HCT116 (cell line): ENCODE data around the gene HNRNPU. TPM values are rescaled to one million over a fixed set of nuclear protein-coding genes. Genes with fewer than 3 reads are reported as not detected.

Experiments
- ATAC-seq: fragments of 200-7000 bp; cut with Tn5 transposase; 2 replicates; pipeline ENCODE4 v1.9.1; 2020; ENCODE audit warnings: mild to moderate bottlenecking, moderate library complexity
- BruUV-seq: library from RNA; stranded (reverse); fragments of 400-500 nt; replicated peaks from 2 replicates; lab custom pipeline; 2021; lab: Mats Ljungman, UMichigan
- CTCF ChIA-PET: fragments of 300-600 bp; sonication (Branson Sonifier 250); formaldehyde crosslinking; loops from one replicate; lab custom pipeline; 2021; ENCODE audit warnings: antibody characterized with exemption; lab: Charles Lee
- POLR2A ChIA-PET: fragments of 300-600, 350-600 bp; sonication (Branson Sonifier 250); formaldehyde crosslinking; loops from one replicate; lab custom pipeline; 2021; ENCODE audit warnings: antibody characterized with exemption; lab: Charles Lee
- RAD21 ChIA-PET, 2 experiments: fragments of 300-600 bp; sonication (Branson Sonifier 250); formaldehyde crosslinking; loops; one replicate each; lab custom pipeline; 2023; ENCODE audit warnings: low total read pairs in 2 of 2; ENCODE audit not compliant: uncharacterized antibody in 2 of 2, unreplicated experiment in 2 of 2, low non-redundant PET in 1 of 2; lab: Charles Lee
- DNase-seq: peaks from one replicate; pipeline ENCODE4 v3.0.0-alpha.2; 2010; ENCODE audit warnings: low read depth, low spot score
- H2AFZ ChIP-seq: fragments of 200-600 bp; shearing (Covaris generic), sonication (generic); 2 replicates; pipeline ENCODE4 v1.6.1; 2017; ENCODE audit warnings: low read depth, mixed run types, mixed read lengths, antibody characterized with exemption, low read length; ENCODE audit not compliant: poor library complexity, severe bottlenecking
- H3K27ac ChIP-seq: 2 replicates; pipeline ENCODE4 v1.5.1; 2012; ENCODE audit warnings: low read depth, low read length
- H3K27me3 ChIP-seq: fragments of 200-600 bp; sonication (generic); 2 replicates; pipeline ENCODE4 v1.6.1; 2016; ENCODE audit warnings: mixed run types, low read length, mixed read lengths; ENCODE audit not compliant: insufficient read depth
- H3K36me3 ChIP-seq, 2 experiments: fragments of 200-500 bp in 1 of 2; fragments of 200-600 bp in 1 of 2; sonication (Bioruptor generic) in 1 of 2; sonication (generic) in 1 of 2; 2 replicates each; pipeline versions ENCODE4 v1.5.1 to v1.6.1; 2014 to 2016; ENCODE audit warnings: low read length in 2 of 2, inconsistent platforms in 1 of 2, mixed read lengths in 1 of 2, mixed run types in 1 of 2; ENCODE audit not compliant: insufficient read depth in 2 of 2, control insufficient read depth in 1 of 2
- H3K4me1 ChIP-seq, 2 experiments: fragments of 200-600 bp in 1 of 2; sonication (generic) in 1 of 2; 2 replicates each; pipeline versions ENCODE4 v1.5.1 to v1.6.1; 2012 to 2017; ENCODE audit warnings: low read length in 2 of 2, inconsistent platforms in 1 of 2, mild to moderate bottlenecking in 1 of 2, mixed read lengths in 1 of 2, mixed run types in 1 of 2, moderate library complexity in 1 of 2; ENCODE audit not compliant: insufficient read depth in 2 of 2, control insufficient read depth in 1 of 2
- H3K4me2 ChIP-seq: fragments of 200-600 bp; sonication (generic); 2 replicates; pipeline ENCODE4 v1.6.1; 2017; ENCODE audit warnings: mixed run types, low read length, mixed read lengths
- H3K4me3 ChIP-seq, 2 experiments: fragments of 200-600 bp in 1 of 2; sonication (generic) in 1 of 2; replicated peaks in 1 of 2; 2 replicates each; pipeline ENCODE4 v1.5.1; 2011 to 2016; ENCODE audit warnings: low read length in 2 of 2, control low read depth in 1 of 2, low read depth in 1 of 2, mild to moderate bottlenecking in 1 of 2, mixed read lengths in 1 of 2, mixed run types in 1 of 2
- H3K79me2 ChIP-seq: fragments of 200-600 bp; sonication (generic); 2 replicates; pipeline ENCODE4 v1.6.1; 2017; ENCODE audit warnings: mild to moderate bottlenecking, mixed run types, low read length, moderate library complexity, mixed read lengths; ENCODE audit not compliant: insufficient read depth
- H3K9ac ChIP-seq: fragments of 200-600 bp; sonication (generic); 2 replicates; pipeline ENCODE4 v1.6.1; 2016; ENCODE audit warnings: low read length, mixed read lengths
- H3K9me2 ChIP-seq: fragments of 200-600 bp; sonication (generic), shearing (Covaris generic); 2 replicates; pipeline ENCODE4 v1.6.1; 2017; ENCODE audit warnings: mixed run types, mild to moderate bottlenecking, moderate library complexity; ENCODE audit not compliant: insufficient read depth
- H3K9me3 ChIP-seq, 2 experiments: fragments of 200-500 bp in 1 of 2; fragments of 200-600 bp in 1 of 2; sonication (Bioruptor generic) in 1 of 2; sonication (generic) in 1 of 2; 2 replicates each; pipeline ENCODE4 v1.6.1; 2014 to 2017; ENCODE audit warnings: low read length in 2 of 2, mixed read lengths in 2 of 2, inconsistent platforms in 1 of 2, low read depth in 1 of 2, mild to moderate bottlenecking in 1 of 2, mixed run types in 1 of 2, moderate library complexity in 1 of 2; ENCODE audit not compliant: control insufficient read depth in 1 of 2, insufficient read depth in 1 of 2
- H4K20me1 ChIP-seq: fragments of 200-600 bp; sonication (generic), shearing (Covaris generic); 2 replicates; pipeline ENCODE4 v1.6.1; 2017; ENCODE audit warnings: mixed run types, mild to moderate bottlenecking, moderate library complexity; ENCODE audit not compliant: insufficient read depth
- CBX3 ChIP-seq: IDR thresholded peaks from 2 replicates; pipeline ENCODE4 v1.6.1; 2012; ENCODE audit warnings: low read depth
- EGR1 ChIP-seq: IDR thresholded peaks from 2 replicates; pipeline ENCODE4 v1.6.1; 2012; ENCODE audit warnings: low read depth
- EZH2 ChIP-seq: fragments of 200-600 bp; sonication (generic); IDR thresholded peaks from 2 replicates; pipeline ENCODE4 v1.6.1; 2017; ENCODE audit warnings: antibody characterized with exemption, mixed run types
- EZH2phosphoT487 ChIP-seq: fragments of 200-600 bp; IDR thresholded peaks from 2 replicates; pipeline ENCODE4 v1.6.1; 2018; ENCODE audit warnings: antibody characterized with exemption, borderline replicate concordance
- FOSL1 ChIP-seq: IDR thresholded peaks from 2 replicates; pipeline ENCODE4 v1.6.1; 2012; ENCODE audit warnings: low read depth
- JUND ChIP-seq: IDR thresholded peaks from 2 replicates; pipeline ENCODE4 v1.6.1; 2012
- POLR2A ChIP-seq: IDR thresholded peaks from 2 replicates; pipeline ENCODE4 v1.7.0; 2011; ENCODE audit warnings: borderline replicate concordance; ENCODE audit not compliant: insufficient read depth, insufficient read length; ENCODE audit errors: extremely low read depth
- POLR2AphosphoS5 ChIP-seq: IDR thresholded peaks from 2 replicates; pipeline ENCODE4 v1.6.1; 2011; ENCODE audit warnings: mild to moderate bottlenecking, low read depth, low read length, moderate library complexity
- RAD21 ChIP-seq: IDR thresholded peaks from 2 replicates; pipeline ENCODE4 v1.6.1; 2012; ENCODE audit warnings: low read depth, mild to moderate bottlenecking
- SP1 ChIP-seq: IDR thresholded peaks from 2 replicates; pipeline ENCODE4 v1.6.1; 2012; ENCODE audit warnings: low read depth
- SRF ChIP-seq: IDR thresholded peaks from 2 replicates; pipeline ENCODE4 v1.6.1; 2012; ENCODE audit warnings: low read depth
- YY1 ChIP-seq: IDR thresholded peaks from 2 replicates; pipeline ENCODE4 v1.6.1; 2011; ENCODE audit warnings: low read length, low read depth, moderate library complexity, mild to moderate bottlenecking; ENCODE audit not compliant: insufficient replicate concordance; ENCODE audit errors: extremely low read depth
- ZFX ChIP-seq: fragments of 450-650 bp; IDR thresholded peaks from 2 replicates; pipeline ENCODE4 v1.6.1; 2017
- ZNF274 ChIP-seq: fragments of 200-500 bp; sonication (Bioruptor generic); IDR thresholded peaks from 2 replicates; pipeline ENCODE4 v1.6.1; 2014; ENCODE audit warnings: mild to moderate bottlenecking, low read depth, low read length, inconsistent platforms
- intact Hi-C: fragments of 100-400 bp; cut with micrococcal nuclease; formaldehyde crosslinking; loops from 2 replicates; pipeline ENCODE4 v1.10.0; 2022
- total RNA-seq: library from RNA; stranded (reverse); gene quantifications from one replicate; pipeline ENCODE4 v1.2.1, GENCODE V29; 2021; ENCODE audit not compliant: unreplicated experiment
- TF ChIP-seq, protein P1 (sequence below): IDR thresholded peaks from 2 replicates; pipeline ENCODE4 v1.6.1; 2012
- TF ChIP-seq, protein P2 (sequence below): IDR thresholded peaks from 2 replicates; pipeline ENCODE4 v1.6.1; 2011; ENCODE audit warnings: mild to moderate bottlenecking, low read length, moderate library complexity; ENCODE audit not compliant: insufficient replicate concordance; ENCODE audit errors: extremely low read depth
- TF ChIP-seq, protein P3 (sequence below): IDR thresholded peaks from 2 replicates; pipeline ENCODE4 v1.6.1; 2012

The HNRNPU gene
- total RNA-seq, 1 experiment from 2014 or later = 424 TPM

DNA sequence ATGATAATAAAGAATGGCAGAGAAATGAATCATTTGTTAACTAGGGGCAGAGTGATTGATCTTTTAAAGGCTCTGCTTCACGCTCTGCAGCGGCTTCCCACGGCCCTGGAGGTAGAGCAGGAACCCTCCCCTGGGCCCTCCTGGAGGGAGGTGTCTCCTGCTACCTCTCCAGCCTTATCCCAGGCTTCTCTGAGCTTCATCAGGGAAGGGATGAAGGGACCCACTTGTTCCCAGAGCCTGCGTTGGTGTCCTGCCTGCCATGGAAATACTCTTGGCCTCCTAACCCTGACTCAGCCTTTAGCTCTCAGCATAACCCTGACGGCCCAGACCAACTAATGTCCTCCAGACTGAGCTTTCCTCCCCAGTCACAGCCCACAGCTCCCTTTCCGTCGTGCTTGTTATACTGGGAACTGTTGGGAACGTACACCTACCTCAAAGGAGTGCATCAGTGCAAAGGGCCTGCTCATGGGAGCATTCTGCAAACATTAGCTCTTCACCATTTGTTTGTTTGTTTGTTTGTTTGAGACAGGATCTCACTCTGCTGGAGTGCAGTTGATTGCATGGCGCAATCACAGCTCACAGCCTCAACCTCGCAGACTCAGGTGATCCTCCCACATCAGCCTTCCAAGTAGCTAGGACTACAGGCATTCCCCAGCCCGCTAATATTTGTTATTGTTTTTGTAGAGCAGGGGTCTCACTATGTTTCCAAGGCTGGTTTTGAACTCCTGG is 17.4 kb upstream of the HNRNPU start:
- intact Hi-C loops = no loop called here
- BruUV-seq = no TSS peak
- ATAC-seq (no peak), DNase-seq (no peak)
- ChIA-PET RAD21 (no interaction called here), CTCF (no interaction called here), POLR2A (no interaction called here)
- H4K20me1 ChIP-seq = no peaks in the 10 kb centered on the region
- H3K79me2 ChIP-seq = no peaks in the 10 kb centered on the region
- no peaks in the 10 kb centered on the region for H3K36me3 ChIP-seq
- H3K4me2 ChIP-seq = no peak overlapping the region
- no peak for TF ChIP-seq POLR2A
- TF ChIP-seq EZH2phosphoT487 = no peak
- TF ChIP-seq, protein P1, sequence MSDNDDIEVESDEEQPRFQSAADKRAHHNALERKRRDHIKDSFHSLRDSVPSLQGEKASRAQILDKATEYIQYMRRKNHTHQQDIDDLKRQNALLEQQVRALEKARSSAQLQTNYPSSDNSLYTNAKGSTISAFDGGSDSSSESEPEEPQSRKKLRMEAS = no peak
- TF ChIP-seq, protein P2, sequence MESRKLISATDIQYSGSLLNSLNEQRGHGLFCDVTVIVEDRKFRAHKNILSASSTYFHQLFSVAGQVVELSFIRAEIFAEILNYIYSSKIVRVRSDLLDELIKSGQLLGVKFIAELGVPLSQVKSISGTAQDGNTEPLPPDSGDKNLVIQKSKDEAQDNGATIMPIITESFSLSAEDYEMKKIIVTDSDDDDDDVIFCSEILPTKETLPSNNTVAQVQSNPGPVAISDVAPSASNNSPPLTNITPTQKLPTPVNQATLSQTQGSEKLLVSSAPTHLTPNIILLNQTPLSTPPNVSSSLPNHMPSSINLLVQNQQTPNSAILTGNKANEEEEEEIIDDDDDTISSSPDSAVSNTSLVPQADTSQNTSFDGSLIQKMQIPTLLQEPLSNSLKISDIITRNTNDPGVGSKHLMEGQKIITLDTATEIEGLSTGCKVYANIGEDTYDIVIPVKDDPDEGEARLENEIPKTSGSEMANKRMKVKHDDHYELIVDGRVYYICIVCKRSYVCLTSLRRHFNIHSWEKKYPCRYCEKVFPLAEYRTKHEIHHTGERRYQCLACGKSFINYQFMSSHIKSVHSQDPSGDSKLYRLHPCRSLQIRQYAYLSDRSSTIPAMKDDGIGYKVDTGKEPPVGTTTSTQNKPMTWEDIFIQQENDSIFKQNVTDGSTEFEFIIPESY = no peak
- no peak for TF ChIP-seq ZFX
- no peak for TF ChIP-seq ZNF274
- TF ChIP-seq SP1 = no peak
- no peak for TF ChIP-seq EZH2
- TF ChIP-seq YY1 = no peak
- no peak for TF ChIP-seq CBX3
- TF ChIP-seq JUND = no peak
- TF ChIP-seq SRF = no peak
- no peak for TF ChIP-seq EGR1
- TF ChIP-seq RAD21 = no peak
- TF ChIP-seq, protein P3, sequence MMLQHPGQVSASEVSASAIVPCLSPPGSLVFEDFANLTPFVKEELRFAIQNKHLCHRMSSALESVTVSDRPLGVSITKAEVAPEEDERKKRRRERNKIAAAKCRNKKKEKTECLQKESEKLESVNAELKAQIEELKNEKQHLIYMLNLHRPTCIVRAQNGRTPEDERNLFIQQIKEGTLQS = no peak
- TF ChIP-seq FOSL1 = no peak
- TF ChIP-seq POLR2AphosphoS5 = no peak
- no peak overlapping the region for H3K4me3 ChIP-seq
- no peaks in the 10 kb centered on the region for H3K9me3 ChIP-seq
- no peak overlapping the region for H3K27ac ChIP-seq
- no peak overlapping the region for H2AFZ ChIP-seq
- no peaks in the 10 kb centered on the region for H3K27me3 ChIP-seq
- H3K9ac ChIP-seq = no peak overlapping the region
- no peaks in the 10 kb centered on the region for H3K4me1 ChIP-seq
- H3K9me2 ChIP-seq = no peaks in the 10 kb centered on the region
